Adrenal gland (tissue), 5 donors: ENCODE measurements around the gene FIGNL2.

ENCODE experiments used
- CTCF ChIP-seq, 6 experiments: fragments of 450-650 bp in 4 of 6; fragments of 200-600 bp in 2 of 6; sonication (generic) in 1 of 6; IDR thresholded peaks; 1 replicate in 5 of 6; 2 replicates in 1 of 6; pipeline versions ENCODE4 v1.5.1 to v1.8.0; 2016 to 2021; ENCODE audit warnings: antibody characterized with exemption in 6 of 6, mild to moderate bottlenecking in 2 of 6, moderate library complexity in 1 of 6
- POLR2A ChIP-seq, 2 donors: fragments of 450-650 bp; IDR thresholded peaks; one replicate each; pipeline ENCODE4 v1.6.1; 2017; ENCODE audit warnings: antibody characterized with exemption in 2 of 2, mild to moderate bottlenecking in 2 of 2, moderate library complexity in 1 of 2
- donor health status: DM: no; HTN: no; CAD: no.

GRCh38 chr12:51846911-51847642, 1.4 kb downstream of the FIGNL2 start:
- TF ChIP-seq CTCF (IDR thresholded peaks at IDR 0.05) (no peak), POLR2A (IDR thresholded peaks at IDR 0.05) (no peak)
